ENCODE results near the gene AP1M1. TPM values are rescaled to one million over a fixed set of nuclear protein-coding genes. Genes with fewer than 3 reads are reported as not detected.
"Not testable (repeated sequence)": the region's sequence is repeated elsewhere in the genome, so short reads cannot be mapped to it uniquely, and the experiment has no call there.

AP1M1 gene
- total RNA-seq, 1 experiment from 2014 or later: 86.8 TPM

DNA sequence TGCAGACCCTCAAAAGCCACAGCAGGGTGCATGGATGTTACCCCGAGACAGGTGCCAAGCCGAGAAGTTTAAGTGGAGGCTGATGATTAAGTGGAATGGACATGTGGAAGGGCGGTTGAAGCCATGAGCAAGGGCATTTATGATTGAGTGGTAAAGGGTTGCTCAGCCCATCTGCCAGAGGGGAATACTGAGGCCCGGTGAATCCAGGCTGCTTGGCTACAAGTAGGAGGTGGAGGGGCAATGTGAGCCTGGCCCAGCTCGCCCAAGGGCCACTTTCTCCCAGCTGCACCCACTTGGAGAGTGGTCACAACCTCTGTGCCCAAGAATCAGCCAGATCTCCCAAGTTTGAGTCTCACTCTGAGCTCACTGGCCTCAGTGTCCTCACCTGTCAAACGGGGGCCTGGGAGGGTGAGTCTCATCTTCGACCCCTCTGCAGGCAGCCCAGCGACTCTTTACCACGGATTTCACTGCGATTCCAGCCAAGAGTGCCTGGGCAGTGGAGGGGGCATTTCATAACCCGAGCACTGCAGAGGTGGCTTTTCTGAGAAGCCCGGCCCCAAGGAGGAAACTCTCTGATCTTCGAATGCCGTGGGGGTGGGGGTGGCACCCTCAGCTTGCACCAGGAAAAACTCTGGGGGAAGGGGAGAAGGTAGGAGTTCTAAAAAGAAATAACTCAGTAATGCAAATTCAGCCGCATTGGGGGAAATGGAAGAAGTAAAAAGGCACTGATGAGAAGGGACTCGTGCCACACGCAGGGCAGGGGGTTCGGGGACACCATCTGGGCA lies 64.1 kb downstream of the AP1M1 start:
- no peak for DNase-seq (ENCODE audit: low read depth)

GRCh38 chr19:16262618-16263017 lies 64.9 kb downstream of the AP1M1 start:
- no peak for DNase-seq (ENCODE audit: low read depth)

DNA sequence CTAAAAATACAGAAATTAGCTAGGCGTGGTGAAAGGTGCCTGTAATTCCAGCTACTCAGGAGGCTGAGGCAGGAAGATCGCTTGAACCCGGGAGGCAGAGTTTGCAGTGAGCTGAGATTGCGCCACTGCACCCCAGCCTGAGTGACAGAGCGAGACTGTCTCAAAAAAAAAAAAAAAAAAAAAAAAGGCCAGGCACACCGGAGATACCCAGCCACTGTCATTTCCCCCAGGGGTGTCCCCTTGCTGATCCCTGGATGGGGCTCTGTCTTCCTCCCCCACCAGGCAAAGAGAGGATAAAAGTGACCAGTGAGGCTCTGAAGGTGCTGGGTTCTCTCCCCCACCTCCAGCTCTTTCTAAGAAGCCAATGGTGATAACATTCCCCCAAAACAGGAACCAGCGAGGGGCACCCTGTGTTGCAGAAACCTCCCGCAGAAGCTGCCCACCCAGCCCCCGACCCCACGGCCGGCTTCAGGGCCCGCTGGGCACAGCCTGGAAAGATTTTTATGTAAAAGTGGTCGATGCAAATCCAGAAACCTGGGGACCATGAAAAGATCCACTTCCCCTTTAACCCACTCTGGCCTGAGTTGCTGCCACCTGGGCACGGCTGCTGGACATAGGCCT lies 65.5 kb downstream of the AP1M1 start:
- DNase-seq (ENCODE audit: low read depth): no peak

- DNase-seq (ENCODE audit: low read depth): no peak
These were observed 67.5 kb downstream of the AP1M1 start for GRCh38 chr19:16265205-16265604.

GRCh38 chr19:16265890-16266585 lies 68.3 kb downstream of the AP1M1 start:
- DNase-seq (ENCODE audit: low read depth): no peak

- no peak for DNase-seq (ENCODE audit: low read depth)
These were observed 68.9 kb downstream of the AP1M1 start for GRCh38 chr19:16266586-16266942.

DNA sequence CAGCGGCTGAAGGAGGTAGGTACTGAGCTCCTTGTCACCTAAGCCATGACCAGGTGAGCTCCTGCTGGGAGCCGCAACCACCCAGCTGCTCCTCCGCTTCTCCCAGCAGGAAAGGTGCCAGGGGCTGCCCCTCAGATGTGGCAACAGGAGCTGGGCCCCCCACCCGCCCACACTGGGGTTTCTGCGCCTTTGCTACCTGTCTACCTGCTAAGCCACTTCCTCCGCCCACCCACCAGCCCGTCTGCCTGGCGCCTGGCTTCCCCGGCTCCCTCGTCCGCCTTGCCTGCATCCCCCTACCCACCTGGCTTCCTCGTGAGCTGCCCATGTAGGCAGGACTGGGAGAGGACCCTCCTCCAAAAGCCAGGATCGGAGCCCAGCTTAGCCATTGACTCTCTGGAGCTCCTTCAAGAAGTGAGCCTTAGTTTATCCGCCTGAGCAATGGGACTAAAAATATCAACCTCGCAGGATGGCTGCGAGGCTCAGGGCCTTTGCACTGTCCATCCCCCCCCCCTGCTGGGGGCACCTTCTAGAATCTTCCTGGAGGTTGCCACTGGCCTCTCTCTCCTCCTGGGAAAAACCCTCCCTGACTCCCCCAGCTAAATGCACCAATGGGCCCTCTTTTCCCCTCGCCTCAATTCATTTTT lies 71.1 kb downstream of the AP1M1 start:
- DNase-seq (ENCODE audit: low read depth): no peak

GRCh38 chr19:16272945-16273344 lies 75.2 kb downstream of the AP1M1 start:
- DNase-seq (ENCODE audit: low read depth): no peak

GRCh38 chr19:16274447-16274846 lies 76.7 kb downstream of the AP1M1 start:
- DNase-seq (ENCODE audit: low read depth): no peak

DNA sequence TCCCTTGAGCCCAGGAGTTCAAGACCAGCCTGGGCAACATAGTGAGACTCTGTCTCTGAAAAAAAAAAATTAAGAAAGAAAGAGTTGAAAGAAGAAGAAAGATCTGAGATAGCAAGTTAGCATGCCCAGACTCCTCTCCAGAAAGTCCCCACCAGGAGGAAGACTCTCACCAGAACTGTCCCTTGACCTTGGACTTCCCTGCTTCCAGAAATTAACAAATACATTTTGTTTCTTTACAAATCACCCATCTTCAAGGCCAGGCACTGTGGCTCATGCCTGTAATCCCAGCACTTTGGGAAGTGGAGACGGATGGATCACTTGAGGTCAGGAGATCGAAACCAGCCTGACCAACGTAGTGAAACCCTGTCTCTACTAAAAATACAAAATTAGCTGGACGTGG lies 82.6 kb downstream of the AP1M1 start:
- DNase-seq (ENCODE audit: low read depth): no peak

GRCh38 chr19:16281743-16282142 lies 84.0 kb downstream of the AP1M1 start:
- no peak for DNase-seq (ENCODE audit: low read depth)

DNA sequence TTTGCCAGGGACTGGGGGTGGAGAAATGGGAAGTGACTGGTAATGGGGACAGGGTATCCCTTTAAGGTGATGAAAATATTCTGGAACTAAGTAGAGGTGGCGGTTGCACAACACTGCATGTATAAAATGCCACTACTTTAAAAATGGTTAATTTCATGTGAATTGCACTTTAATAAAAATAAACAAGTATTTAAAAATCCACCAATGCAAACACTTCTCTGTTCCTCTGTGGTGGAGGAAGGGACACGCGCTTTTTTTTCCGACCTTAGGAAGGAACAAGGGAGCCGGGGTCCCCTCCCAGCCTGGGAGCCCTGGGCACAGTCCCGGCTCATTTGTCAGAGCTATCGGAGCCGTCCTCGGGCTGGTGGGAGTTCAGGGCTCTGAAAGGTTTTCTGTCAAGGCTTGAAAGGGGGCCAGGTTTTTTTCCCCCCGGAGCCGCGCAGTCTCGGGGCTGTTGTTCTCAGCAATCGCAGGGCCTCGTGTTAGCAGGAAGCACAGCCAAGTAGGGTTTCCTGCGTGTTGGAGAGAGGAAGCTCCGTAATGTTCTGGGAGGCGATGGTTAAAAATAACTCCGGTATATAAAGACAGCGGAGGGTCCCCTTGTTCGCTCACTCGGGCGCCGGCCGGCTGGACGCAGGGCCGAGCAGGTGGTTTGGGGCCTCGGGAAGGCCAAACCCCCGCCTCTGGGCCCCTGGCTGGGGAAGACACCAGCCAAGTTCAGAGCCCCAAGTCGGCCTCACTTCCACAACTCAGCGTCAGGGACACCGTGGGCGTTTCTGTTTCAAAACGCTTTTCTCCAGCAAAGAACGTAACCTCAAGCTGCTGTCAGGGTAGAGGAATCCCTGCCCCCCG lies 85.7 kb downstream of the AP1M1 start:
- DNase-seq (ENCODE audit: low read depth): no peak

DNA sequence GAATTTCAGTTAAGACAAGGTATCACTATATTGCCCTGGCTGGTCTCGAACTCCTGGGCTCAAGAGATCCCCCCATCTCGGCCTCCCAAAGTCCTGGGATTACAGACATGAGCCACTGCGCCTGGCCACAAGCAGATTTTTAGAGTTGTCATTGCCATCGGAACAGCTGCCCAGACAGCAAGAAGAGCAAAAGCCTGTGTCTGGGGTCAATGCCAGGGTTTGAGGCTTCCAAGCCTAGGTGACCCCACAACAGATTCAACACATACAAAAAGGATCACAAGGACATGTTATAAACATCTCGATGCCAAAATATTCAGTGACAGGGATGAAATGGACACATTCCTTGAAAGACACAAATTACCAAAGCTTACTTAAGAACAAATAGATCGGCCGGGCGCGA lies 86.8 kb downstream of the AP1M1 start:
- DNase-seq (ENCODE audit: low read depth): no peak

DNA sequence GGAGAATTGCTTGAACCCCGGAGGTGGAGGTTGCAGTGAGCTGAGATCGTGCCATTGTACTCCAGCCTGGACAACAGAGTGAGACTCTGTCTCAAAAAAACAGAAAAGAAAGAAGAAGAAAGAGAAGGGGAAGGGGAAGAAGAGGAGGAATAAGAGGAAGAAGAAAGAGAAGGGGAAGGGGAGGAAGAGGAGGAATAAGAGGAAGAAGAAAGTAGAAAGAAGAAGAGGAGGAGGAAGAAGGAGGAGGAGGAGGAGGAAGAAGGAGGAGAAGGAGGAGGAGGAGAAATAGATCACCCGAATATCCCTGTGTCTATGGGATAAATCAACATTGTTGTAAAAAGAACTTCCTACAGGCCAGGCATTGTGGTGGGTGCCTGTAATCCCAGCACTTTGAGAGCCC lies 87.4 kb downstream of the AP1M1 start:
- not testable (repeated sequence) for DNase-seq (ENCODE audit: low read depth)

DNA sequence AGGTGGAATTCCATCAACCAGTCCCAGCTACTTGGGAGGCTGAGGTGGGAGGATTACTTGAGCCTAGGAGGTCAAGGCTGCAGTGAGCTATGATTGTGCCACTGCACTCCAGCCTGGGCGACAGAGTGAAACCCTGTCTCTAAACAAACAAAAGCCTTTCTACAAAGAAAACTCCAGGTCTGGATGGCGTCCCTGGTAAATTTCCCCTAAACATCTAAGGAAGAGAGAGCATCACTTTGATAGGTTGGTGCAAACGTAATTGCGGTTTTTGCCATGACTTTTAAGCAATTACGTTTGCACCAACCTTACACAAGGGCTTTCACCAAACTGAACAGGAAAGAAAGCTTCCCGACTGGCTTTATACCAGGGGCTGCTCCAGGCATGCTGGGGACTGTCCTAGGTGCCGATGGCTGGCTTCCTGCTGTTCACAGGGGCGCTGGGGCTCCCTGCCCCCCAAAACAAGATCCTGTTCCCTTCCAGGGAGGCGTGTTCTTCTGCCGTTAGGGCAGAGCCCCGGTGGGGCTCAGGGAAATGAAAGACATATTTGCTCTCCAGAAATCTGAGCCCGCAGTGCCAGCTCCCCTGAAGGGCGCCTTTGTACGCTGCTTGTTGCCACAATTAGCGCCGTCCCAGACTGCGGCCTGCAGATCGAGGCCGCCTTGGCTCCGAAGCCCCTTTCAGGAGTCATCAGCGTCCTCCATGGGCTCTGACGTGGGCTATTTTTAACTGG lies 88.2 kb downstream of the AP1M1 start:
- no peak for DNase-seq (ENCODE audit: low read depth)

- DNase-seq (ENCODE audit: low read depth): no peak
These were observed 90.8 kb downstream of the AP1M1 start for GRCh38 chr19:16288544-16288943.

DNA sequence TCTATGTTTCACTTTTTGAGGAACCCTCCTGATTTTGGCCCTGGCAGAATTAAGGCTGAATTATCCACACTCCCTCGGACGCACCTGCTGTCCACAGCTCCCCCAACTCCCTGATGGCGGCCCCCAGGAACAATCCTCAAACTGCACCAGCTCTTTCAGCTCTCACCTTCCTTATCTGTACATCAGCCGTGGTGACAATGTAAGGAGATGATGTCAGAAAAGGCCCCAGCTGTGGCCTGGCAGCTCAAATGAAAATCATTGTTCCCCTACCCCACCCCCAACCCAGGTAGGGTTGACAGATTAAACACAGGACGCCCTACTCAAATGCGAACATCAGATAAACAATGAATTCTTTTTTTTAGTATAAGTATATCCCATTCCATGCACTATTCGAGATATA lies 91.9 kb downstream of the AP1M1 start:
- no peak for DNase-seq (ENCODE audit: low read depth)

- no peak for DNase-seq (ENCODE audit: low read depth)
These were observed 93.0 kb downstream of the AP1M1 start for GRCh38 chr19:16290692-16291091.

DNA sequence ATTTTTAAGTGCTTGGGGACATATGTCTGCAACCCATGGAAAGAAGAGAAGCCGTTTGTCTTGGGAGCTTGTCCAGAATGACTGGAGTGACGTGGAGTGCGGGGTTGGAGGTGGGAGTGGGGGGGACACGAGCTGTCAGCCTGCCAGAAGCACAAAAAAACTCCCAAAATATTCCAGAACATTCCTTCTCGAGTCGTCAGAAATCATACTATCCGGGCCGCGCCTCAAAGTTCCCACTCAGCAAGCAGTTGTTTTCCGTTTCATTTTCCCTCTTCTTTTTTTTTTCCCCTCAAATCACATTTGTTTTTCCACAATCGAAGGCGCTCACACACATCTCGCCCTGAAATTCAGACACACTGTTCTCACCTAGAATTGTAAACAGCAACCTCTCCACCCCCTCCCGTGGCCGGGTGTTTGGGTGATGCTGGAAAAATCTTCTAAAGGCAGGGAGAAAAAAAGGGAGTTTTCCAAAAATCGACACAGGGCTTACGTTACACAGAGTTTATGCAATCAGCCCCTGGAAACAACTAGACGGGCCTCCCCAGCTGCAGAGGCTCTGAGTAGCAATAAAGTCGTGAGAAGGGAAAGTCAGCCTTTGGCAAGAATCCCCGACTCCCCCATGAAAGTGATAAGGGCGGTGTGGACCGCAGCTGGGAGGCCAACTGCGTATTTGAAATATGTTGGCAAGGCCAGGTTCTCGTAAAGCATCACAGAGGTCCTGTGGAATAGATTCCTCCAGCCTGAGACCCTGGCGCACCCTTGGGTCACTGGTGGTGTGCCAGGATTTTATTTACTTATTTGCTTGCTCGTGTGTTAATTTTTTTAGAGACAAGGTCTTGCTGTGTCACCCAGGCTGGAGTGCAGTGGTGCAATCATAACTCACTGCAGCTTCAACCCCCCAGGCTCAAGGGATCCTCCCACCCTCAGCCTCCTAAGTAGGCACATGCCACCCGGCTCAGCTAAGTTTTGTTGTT lies 95.7 kb downstream of the AP1M1 start:
- peak; percentile 91 for DNase-seq (ENCODE audit: low read depth)

- no peak for DNase-seq (ENCODE audit: low read depth)
These were observed 97.3 kb downstream of the AP1M1 start for GRCh38 chr19:16295057-16295456.

All from Daoy (cell line).